MM.1S (cell line): ENCODE results near the gene SCNN1B.

Experiments
- CTCF ChIP-seq: fragments of 300-600 bp; sonication (generic); IDR thresholded peaks from 2 replicates; pipeline ENCODE4 v1.5.1; 2016; ENCODE audit warnings: antibody characterized with exemption, low read length, mixed read lengths
- EZH2 ChIP-seq: fragments of 300-600 bp; sonication (generic); optimal IDR thresholded peaks from 2 replicates; pipeline ENCODE3; 2017; ENCODE audit warnings: low read depth, mild to moderate bottlenecking, antibody characterized with exemption, low read length, mixed read lengths

- TF ChIP-seq CTCF (no peak), EZH2 (no peak)
These were observed 122.3 kb downstream of the SCNN1B start for GRCh38 chr16:23424292-23424958.
